BLaER1 treated with 17β-estradiol and CSF1 and Interleukin-3, amounts not matched to agents 10 nM and 100 nM (cell line): ENCODE data around the gene SORCS2.

ENCODE experiments used
- H3K27ac ChIP-seq, 11 experiments: shearing (Covaris generic); formaldehyde crosslinking; 2 replicates each; pipeline ENCODE4 v1.8.1; 2022
- H3K27me3 ChIP-seq, 11 experiments: shearing (Covaris generic); formaldehyde crosslinking; 2 replicates each; pipeline ENCODE4 v1.8.1; 2022
- H3K36me3 ChIP-seq, 11 experiments: shearing (Covaris generic); formaldehyde crosslinking; 2 replicates each; pipeline ENCODE4 v1.8.1; 2022
- H3K4me1 ChIP-seq, 10 experiments: shearing (Covaris generic); formaldehyde crosslinking; 2 replicates each; pipeline ENCODE4 v1.8.1; 2022
- H3K4me2 ChIP-seq, 11 experiments: shearing (Covaris generic); formaldehyde crosslinking; 2 replicates each; pipeline ENCODE4 v1.8.1; 2022
- H3K4me3 ChIP-seq, 10 experiments: shearing (Covaris generic); formaldehyde crosslinking; 2 replicates each; pipeline ENCODE4 v1.8.1; 2022
- H3K9ac ChIP-seq, 11 experiments: shearing (Covaris generic); formaldehyde crosslinking; 2 replicates each; pipeline ENCODE4 v1.8.1; 2022
- H3K9me3 ChIP-seq, 11 experiments: shearing (Covaris generic); formaldehyde crosslinking; replicated peaks in 1 of 11; 2 replicates each; pipeline ENCODE4 v1.8.1; 2022
- H4K20me1 ChIP-seq, 11 experiments: shearing (Covaris generic); formaldehyde crosslinking; 2 replicates each; pipeline ENCODE4 v1.8.1; 2022
- Cebpa-rat ChIP-seq, 11 experiments: shearing (Covaris generic); IDR thresholded peaks; 2 replicates each; pipeline ENCODE4 v1.8.1; 2022

The SORCS2 gene

GRCh38 chr4:7547368-7548040 is 355.2 kb downstream of the SORCS2 start:
- H3K36me3 ChIP-seq: peaks cover 0 to 24% (median 12%) of the 10 kb centered on the region in 11 experiments; a peak in 11 of 22 replicates
- no peaks in the 10 kb centered on the region for H3K4me1 ChIP-seq
- no peak overlapping the region for H3K4me3 ChIP-seq
- no peak overlapping the region for H3K4me2 ChIP-seq
- no peaks in the 10 kb centered on the region for H4K20me1 ChIP-seq
- TF ChIP-seq Cebpa-rat (IDR thresholded peaks at IDR 0.05): no peak
- peaks cover 31 to 50% (median 44%) of the 10 kb centered on the region in 11 experiments for H3K9me3 ChIP-seq
- H3K27ac ChIP-seq: no peak overlapping the region
- no peaks in the 10 kb centered on the region for H3K27me3 ChIP-seq
- H3K9ac ChIP-seq: no peak overlapping the region

- H3K4me3 ChIP-seq: no peak overlapping the region
- no peak for TF ChIP-seq Cebpa-rat (IDR thresholded peaks at IDR 0.05)
- peaks cover 55 to 72% (median 65%) of the 10 kb centered on the region in 11 experiments for H3K9me3 ChIP-seq
- no peak overlapping the region for H3K4me2 ChIP-seq
- no peak overlapping the region for H3K27ac ChIP-seq
- H3K36me3 ChIP-seq: peaks cover 0 to 47% (median 24%) of the 10 kb centered on the region in 11 experiments; a peak in 12 of 22 replicates
- no peaks in the 10 kb centered on the region for H4K20me1 ChIP-seq
- H3K27me3 ChIP-seq: no peaks in the 10 kb centered on the region
- H3K9ac ChIP-seq: no peak overlapping the region
- no peaks in the 10 kb centered on the region for H3K4me1 ChIP-seq
Observed at GRCh38 chr4:7549866-7550265, 357.5 kb downstream of the SORCS2 start.

- peak overlapping the region in 3 of 10 experiments; percentile 19 to 34 (median 28); a peak in 3 of 20 replicates for H3K4me3 ChIP-seq
- no peaks in the 10 kb centered on the region for H3K27me3 ChIP-seq
- no peak for TF ChIP-seq Cebpa-rat (IDR thresholded peaks at IDR 0.05)
- no peak overlapping the region for H3K9ac ChIP-seq
- H3K36me3 ChIP-seq: peaks cover 0 to 47% (median 24%) of the 10 kb centered on the region in 11 experiments; a peak in 12 of 22 replicates
- H3K4me2 ChIP-seq: no peak overlapping the region
- peaks cover 70 to 89% (median 82%) of the 10 kb centered on the region in 11 experiments for H3K9me3 ChIP-seq
- no peaks in the 10 kb centered on the region for H4K20me1 ChIP-seq
- H3K27ac ChIP-seq: no peak overlapping the region
- H3K4me1 ChIP-seq: no peaks in the 10 kb centered on the region
Observed at GRCh38 chr4:7552466-7552865, 360.1 kb downstream of the SORCS2 start.

GRCh38 chr4:7553280-7553679 is 360.9 kb downstream of the SORCS2 start:
- no peak overlapping the region for H3K27ac ChIP-seq
- H3K4me3 ChIP-seq: peak overlapping the region in 2 of 10 experiments; percentile 19 to 34; a peak in 2 of 20 replicates
- H3K27me3 ChIP-seq: no peaks in the 10 kb centered on the region
- peaks cover 0 to 43% (median 23%) of the 10 kb centered on the region in 11 experiments; a peak in 12 of 22 replicates for H3K36me3 ChIP-seq
- no peak for TF ChIP-seq Cebpa-rat (IDR thresholded peaks at IDR 0.05)
- H3K4me2 ChIP-seq: no peak overlapping the region
- H3K9me3 ChIP-seq: peaks cover 70 to 83% (median 80%) of the 10 kb centered on the region in 11 experiments
- H3K4me1 ChIP-seq: no peaks in the 10 kb centered on the region
- no peaks in the 10 kb centered on the region for H4K20me1 ChIP-seq
- H3K9ac ChIP-seq: no peak overlapping the region

- H3K36me3 ChIP-seq: peaks cover 0 to 39% (median 18%) of the 10 kb centered on the region in 11 experiments; a peak in 12 of 22 replicates
- H3K9me3 ChIP-seq: peaks cover 63 to 81% (median 68%) of the 10 kb centered on the region in 11 experiments
- H3K27ac ChIP-seq: no peak overlapping the region
- H4K20me1 ChIP-seq: no peaks in the 10 kb centered on the region
- no peaks in the 10 kb centered on the region for H3K27me3 ChIP-seq
- H3K4me3 ChIP-seq: no peak overlapping the region
- TF ChIP-seq Cebpa-rat (IDR thresholded peaks at IDR 0.05): no peak
- no peak overlapping the region for H3K9ac ChIP-seq
- no peaks in the 10 kb centered on the region for H3K4me1 ChIP-seq
- no peak overlapping the region for H3K4me2 ChIP-seq
Observed at GRCh38 chr4:7554905-7555304, 362.6 kb downstream of the SORCS2 start.

- no peak overlapping the region for H3K27ac ChIP-seq
- no peak for TF ChIP-seq Cebpa-rat (IDR thresholded peaks at IDR 0.05)
- no peaks in the 10 kb centered on the region for H3K27me3 ChIP-seq
- peaks cover 0 to 32% (median 14%) of the 10 kb centered on the region in 11 experiments; a peak in 11 of 22 replicates for H3K36me3 ChIP-seq
- no peak overlapping the region for H3K4me2 ChIP-seq
- H3K4me3 ChIP-seq: no peak overlapping the region
- no peak overlapping the region for H3K9ac ChIP-seq
- H4K20me1 ChIP-seq: no peaks in the 10 kb centered on the region
- H3K9me3 ChIP-seq: peaks cover 47 to 81% (median 58%) of the 10 kb centered on the region in 11 experiments
- no peaks in the 10 kb centered on the region for H3K4me1 ChIP-seq
Observed at GRCh38 chr4:7556558-7556957, 364.2 kb downstream of the SORCS2 start.

- H3K36me3 ChIP-seq: peaks cover 0 to 23% (median 10%) of the 10 kb centered on the region in 11 experiments; a peak in 11 of 22 replicates
- H3K4me3 ChIP-seq: no peak overlapping the region
- H3K27ac ChIP-seq: no peak overlapping the region
- H3K9me3 ChIP-seq: peaks cover 38 to 79% (median 50%) of the 10 kb centered on the region in 11 experiments
- H3K4me1 ChIP-seq: no peaks in the 10 kb centered on the region
- H3K27me3 ChIP-seq: no peaks in the 10 kb centered on the region
- no peak overlapping the region for H3K4me2 ChIP-seq
- H3K9ac ChIP-seq: no peak overlapping the region
- no peaks in the 10 kb centered on the region for H4K20me1 ChIP-seq
- no peak for TF ChIP-seq Cebpa-rat (IDR thresholded peaks at IDR 0.05)
Observed at GRCh38 chr4:7557456-7557855, 365.1 kb downstream of the SORCS2 start.

GRCh38 chr4:7558436-7558835 is 366.1 kb downstream of the SORCS2 start:
- H3K9me3 ChIP-seq: peaks cover 28 to 69% (median 40%) of the 10 kb centered on the region in 11 experiments
- H4K20me1 ChIP-seq: no peaks in the 10 kb centered on the region; a peak in 1 of 22 replicates
- no peak overlapping the region for H3K9ac ChIP-seq
- no peaks in the 10 kb centered on the region for H3K27me3 ChIP-seq
- H3K4me1 ChIP-seq: no peaks in the 10 kb centered on the region
- TF ChIP-seq Cebpa-rat (IDR thresholded peaks at IDR 0.05): no peak
- no peak overlapping the region for H3K4me3 ChIP-seq
- H3K36me3 ChIP-seq: peaks cover 0 to 14% (median 6%) of the 10 kb centered on the region in 11 experiments; a peak in 6 of 22 replicates
- H3K4me2 ChIP-seq: no peak overlapping the region
- H3K27ac ChIP-seq: no peak overlapping the region

- Histone ChIP-seq H3K9ac (no peak overlapping the region), H3K4me1 (no peaks in the 10 kb centered on the region), H3K4me2 (no peak overlapping the region), H4K20me1 (no peaks in the 10 kb centered on the region; a peak in 1 of 22 replicates), H3K4me3 (no peak overlapping the region), H3K36me3 (peaks cover 0 to 5% (median 0%) of the 10 kb centered on the region in 11 experiments; a peak in 5 of 22 replicates), H3K27ac (no peak overlapping the region), H3K9me3 (peaks cover 20 to 60% (median 31%) of the 10 kb centered on the region in 11 experiments), H3K27me3 (no peaks in the 10 kb centered on the region)
- TF ChIP-seq Cebpa-rat (IDR thresholded peaks at IDR 0.05): no peak
Observed at GRCh38 chr4:7559316-7559715, 367.0 kb downstream of the SORCS2 start.
